NCI-H128 (cell line): ENCODE results near the gene ALG8.
A peak's percentile ranks its signal among the peaks of the same experiment; 100 is the strongest.
"Not testable (repeated sequence)": the region's sequence is repeated elsewhere in the genome, so short reads cannot be mapped to it uniquely, and the experiment has no call there.

Experiments used
- DNase-seq: peaks from one replicate; lab custom pipeline; 2025; ENCODE audit not compliant: unreplicated experiment; lab: John Stamatoyannopoulos, UW

ALG8 gene

DNA sequence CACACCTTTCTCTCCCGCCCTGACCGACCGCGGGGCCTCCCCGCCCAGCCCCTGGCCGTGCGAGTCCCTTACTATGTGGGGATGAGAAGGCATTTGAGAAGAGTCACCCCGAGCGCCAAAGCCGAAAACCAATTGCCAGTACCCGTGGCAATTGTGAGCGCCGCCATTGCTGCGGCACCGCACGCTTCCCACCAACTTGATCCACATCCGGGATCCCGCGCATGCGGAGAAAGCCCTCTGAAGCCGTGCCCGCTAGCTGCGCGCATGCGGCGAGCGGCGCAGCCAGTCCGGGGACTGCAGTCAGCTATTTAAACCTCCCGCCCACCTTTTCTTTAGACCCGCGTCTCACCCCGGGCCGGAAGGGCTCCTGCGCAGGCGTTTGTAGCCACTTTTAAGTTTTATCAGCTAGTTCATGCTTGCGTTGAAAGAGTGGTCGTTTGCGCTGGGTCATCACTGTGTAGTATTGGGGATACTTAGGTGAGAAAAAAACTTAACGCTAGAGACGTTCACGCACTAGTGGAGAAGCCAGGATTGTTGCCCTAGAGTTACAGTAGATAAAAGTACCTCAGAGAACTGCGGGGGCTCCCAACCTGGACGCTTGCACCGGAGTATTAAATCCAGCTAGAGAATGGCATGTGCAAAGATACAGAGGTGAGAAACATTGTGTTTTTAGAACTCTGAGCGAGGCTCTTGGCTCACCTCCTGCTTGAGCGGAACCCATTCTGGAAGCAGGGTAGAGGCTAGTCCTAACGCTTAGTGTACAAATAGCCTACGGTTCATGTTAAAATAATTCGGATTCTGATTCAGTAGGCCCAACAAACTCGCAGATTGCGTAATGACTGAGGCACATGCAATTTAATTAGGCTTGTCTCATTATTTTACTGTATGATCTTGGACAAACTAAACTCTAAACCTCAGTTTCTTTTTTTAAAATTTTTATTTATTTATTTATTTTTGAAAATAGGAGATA lies at the start of gene ALG8:
Gene ALG8 (minus strand): TSS at position 205 of the 970 bp plus-strand sequence. CDS start 38 bp downstream, at position 167.
- peak; percentile 98 for DNase-seq

- peak; percentile 99 for DNase-seq
Measured at GRCh38 chr11:78188286-78189173, 49.1 kb upstream of the ALG8 start, which contains the start of the genes KCTD21 and USP35. Gene KCTD21, minus strand, starts transcription at chr11:78188626. Its CDS starts 14,072 bp downstream, at chr11:78174554. Gene USP35, plus strand, starts transcription at chr11:78188919. Its CDS starts 7,327 bp downstream, at chr11:78196246.

DNA sequence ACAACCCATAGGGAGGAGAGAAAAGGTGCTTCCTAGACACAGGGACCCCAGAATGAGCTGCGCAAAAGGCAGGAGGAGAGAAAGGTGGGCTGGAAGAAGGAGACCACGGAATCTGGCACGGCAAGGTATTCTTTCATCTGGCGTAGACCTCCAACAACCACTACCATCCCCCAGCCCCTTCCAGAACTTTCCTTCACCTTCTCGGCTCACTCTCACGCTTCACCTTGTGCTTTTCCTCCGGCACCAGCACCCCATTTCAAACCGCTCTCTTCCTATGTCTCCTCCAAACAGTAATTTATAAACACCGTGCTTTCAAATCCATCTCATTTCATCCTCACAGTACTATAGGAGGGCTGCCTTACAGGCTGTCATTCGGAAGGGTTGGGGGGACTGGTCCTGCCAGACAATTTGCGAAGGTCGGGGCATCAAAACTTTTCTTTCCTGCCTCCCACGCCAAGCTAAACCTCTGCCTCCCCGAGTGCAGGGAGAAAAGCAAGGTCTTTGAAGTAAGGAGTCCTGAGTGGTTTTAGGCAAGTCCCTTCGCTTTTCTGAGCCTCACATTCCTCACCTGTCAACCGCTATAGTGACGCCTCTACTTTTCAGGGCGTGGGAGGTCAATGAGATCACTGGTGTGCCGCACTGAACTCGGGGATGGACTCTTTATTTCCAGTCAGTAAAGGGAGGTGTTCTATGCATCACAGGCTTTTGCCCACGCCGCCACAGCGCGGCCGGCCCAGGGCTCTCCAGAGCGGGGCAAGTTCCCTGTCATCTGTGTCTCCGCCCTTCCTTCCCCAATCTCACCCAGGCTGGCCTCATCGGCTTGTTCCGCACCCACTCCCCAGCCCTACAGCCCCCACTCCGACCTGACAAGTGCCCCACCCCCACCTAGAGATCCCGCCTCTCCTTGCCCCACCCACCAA lies 48.2 kb upstream of the ALG8 start:
- peak; percentile 72 for DNase-seq

GRCh38 chr11:78181185-78181584 lies 41.8 kb upstream of the ALG8 start:
- DNase-seq, result no peak

GRCh38 chr11:78180751-78181150 lies 41.3 kb upstream of the ALG8 start:
- no peak for DNase-seq

DNA sequence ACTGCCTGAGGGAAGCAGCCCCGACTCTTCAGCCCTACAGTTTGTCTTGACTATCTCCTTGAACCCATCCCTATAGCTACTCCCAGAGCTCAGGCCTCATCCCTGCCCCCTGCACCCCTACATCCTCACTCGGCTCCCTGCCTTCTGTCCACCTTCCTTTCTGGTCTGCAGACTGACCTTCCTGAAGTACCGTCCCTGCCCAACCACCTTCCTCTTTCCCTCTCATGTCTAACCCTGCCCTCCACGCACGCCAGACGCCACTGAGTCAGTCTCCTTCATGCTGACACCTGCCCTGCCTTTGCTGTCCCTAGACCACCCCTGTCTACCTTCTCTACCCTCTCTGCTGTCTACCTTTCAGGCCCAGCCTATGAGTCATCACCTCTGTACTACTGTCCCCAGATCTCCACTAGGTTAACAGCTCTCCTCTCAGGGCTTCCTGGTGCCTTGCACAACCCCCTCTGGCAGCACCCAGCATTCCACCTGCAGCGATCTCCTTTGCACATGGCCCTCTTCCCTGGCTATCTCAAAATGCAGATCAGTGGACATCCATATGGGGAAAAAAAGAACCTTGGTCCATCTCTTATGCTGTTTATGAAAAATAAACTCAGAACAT lies 40.1 kb upstream of the ALG8 start:
- DNase-seq, result no peak

DNA sequence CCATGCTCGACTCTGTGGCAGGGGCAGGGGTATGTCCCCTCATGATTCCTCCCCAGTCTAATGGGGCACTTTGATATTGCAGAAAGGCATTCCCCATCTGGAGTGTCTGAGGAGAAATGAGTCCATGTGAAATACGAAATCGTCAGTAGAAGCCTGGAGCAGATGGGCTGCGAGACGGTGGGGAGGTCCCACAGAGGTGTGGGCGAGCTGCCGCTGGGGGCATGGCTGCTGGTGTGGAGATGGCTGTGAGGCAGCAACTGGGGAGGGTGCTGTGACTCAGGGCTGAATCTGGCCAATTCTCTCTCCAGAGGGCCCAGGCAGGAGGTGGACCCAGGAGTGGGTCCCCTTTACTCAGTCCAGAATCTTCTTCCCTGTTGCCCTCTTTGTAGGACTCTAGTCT lies 37.8 kb upstream of the ALG8 start:
- no peak for DNase-seq

GRCh38 chr11:78176605-78177141 lies 37.2 kb upstream of the ALG8 start:
- DNase-seq, result no peak

DNA sequence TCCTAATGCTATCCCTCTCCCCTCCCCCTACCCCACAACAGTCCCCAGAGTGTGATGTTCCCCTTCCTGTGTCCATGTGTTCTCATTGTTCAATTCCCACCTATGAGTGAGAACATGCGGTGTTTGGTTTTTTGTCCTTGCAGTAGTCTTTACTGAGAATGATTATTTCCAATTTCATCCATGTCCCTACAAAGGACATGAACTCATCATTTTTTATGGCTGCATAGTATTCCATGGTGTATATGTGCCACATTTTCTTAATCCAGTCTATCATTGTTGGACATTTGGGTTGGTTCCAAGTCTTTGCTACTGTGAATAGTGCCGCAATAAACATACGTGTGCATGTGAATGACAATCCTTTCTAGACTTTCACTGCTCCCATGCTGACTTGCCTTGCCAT lies 36.4 kb upstream of the ALG8 start:
- DNase-seq, result not testable (repeated sequence)

DNA sequence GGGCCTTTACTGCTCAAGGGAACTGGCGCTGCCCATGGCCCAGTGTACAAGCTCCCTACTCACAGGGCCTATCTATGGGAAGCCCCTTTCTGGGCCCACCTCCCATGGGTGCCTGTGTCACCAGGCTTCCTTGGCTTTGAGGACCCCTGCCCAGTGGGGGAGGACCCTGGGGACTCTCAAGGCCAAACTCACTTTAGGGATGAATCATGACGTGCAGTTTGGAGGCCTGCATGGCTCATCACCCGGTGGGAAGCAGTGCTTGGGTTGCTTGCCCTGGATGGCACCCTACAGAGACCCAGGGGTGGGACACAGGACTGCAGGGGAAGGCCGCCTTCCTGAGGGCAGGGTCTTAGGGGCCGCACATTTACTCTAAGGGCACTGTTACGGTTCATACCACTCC lies 32.5 kb upstream of the ALG8 start:
- no peak for DNase-seq

GRCh38 chr11:78170874-78171549 lies 31.6 kb upstream of the ALG8 start:
- DNase-seq, result no peak

- no peak for DNase-seq
Measured at GRCh38 chr11:78170413-78170812, 31.0 kb upstream of the ALG8 start.

DNA sequence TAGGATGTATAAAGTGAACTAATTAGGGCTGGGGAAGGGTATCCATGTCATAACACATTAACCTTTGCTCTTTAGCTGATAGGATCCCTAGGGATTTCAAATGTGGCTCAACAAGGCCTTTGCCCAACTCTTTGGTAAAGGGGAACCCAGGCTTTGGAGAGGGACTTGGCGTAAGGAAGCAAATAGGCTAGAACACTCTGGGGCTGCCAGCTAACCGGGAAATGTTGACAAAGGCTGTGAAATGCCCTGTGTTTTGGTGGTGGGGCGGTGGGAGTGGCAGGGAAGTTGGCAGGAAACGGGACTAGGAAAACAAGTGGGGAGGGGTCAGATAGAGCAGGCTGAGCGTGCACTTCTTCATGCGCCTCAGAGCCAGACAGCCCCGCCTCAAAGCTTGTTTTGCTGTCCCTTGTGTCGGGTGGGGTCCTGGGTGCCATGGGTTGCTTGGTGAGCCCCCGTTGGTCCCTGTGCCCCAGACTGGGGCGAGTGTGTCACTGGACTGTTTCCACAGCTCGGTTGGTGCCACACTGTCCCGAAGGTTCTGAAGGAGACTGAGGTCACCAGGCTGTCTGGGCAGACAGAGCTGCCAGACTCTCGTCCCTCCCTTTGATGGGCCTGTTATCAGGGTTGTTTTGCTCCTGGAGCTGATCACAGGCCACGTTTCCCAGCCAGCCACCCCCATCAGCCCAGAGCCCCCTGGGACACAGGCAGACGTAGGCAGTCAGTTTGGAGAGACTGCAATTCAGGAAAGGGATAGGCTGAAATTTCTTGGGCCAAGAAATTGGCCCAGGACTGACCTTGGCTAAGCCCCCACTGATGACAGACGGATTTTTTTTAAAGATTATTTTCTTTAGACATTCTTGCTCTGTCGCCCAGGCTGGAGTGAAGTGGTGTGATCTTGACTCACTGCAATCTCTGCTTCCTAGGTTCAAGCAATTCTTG lies 29.4 kb upstream of the ALG8 start:
- no peak for DNase-seq

DNA sequence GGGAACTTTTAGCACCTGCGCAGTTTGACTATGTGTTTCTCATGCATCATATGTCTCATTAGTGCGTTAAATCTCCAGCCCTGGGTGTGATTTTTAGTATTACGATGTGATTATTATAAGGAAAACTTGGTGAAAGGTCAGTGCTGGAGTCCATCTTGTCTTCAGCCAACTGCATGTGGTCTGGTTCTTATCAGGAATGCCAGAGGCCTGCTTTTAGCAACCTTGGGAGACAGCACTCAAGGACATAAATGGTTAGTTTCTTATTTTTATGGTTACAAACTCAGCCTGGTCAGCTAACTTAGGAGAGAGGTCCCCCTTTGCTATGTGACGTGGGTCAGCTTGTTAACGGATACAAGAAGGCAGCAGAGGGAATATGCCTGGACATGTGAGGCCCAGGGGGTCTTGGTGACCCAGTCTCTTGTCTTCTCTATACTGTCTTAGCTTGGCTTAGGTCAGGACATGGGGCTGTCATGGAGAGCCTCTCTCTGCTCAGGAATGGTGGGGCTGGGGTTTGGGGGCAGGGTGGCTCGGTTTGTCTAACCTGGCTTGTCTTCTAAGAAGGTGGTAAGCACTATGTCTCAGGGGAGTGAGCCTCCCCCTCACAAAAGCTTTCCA lies 27.5 kb upstream of the ALG8 start:
- DNase-seq, result no peak

- DNase-seq, result no peak
Measured at GRCh38 chr11:78164471-78164870, 25.0 kb upstream of the ALG8 start.

DNA sequence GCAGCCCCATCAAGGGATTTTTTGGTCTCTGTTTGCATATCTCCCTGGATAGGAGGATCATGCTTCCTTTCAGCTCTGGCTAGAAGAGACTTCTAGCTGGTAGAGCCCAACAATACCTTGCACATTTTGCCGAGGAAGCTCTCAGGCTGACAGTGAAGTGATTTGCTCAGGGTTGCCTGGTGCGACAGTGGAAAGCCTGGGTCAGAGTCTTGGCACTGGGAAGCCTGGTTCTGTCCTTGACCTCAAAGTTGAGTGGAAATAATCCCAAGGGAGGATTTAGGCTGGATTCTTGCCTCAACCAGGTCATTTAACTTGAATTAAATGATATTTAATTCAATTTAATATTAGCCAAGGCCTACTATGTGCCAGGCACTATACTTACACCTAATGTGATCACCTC lies 24.4 kb upstream of the ALG8 start:
- DNase-seq, result no peak

GRCh38 chr11:78161962-78162371 lies 22.5 kb upstream of the ALG8 start:
- no peak for DNase-seq

DNA sequence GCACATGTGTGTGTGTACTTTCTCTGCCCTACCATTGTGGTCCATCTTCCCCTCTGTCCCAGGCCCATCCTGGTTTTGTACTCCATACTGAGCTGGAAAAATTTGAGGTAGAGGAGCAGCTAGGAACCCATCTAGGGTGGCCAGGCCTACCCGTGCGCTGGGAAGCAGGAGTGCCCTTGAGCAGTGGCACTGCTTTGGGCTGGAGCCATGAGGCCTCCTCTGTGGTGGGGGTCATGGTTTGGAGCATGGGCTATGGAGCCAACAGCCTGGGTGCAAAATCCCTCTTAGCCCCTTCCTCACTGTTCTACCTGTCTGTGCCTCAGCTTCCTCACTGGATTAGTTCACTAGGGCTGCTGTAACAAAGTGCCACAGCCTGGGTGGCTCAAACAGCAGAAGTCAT lies 21.9 kb upstream of the ALG8 start:
- no peak for DNase-seq
